HS-27A (cell line): ENCODE measurements around the gene P2RX6.

Experiments
- DNase-seq: peaks from one replicate; pipeline ENCODE4 v3.0.0-alpha.2; 2012; ENCODE audit warnings: low read depth, missing footprints

P2RX6 gene

GRCh38 chr22:20979940-20980453 is 35.0 kb upstream of the P2RX6 start:
- no peak for DNase-seq

DNA sequence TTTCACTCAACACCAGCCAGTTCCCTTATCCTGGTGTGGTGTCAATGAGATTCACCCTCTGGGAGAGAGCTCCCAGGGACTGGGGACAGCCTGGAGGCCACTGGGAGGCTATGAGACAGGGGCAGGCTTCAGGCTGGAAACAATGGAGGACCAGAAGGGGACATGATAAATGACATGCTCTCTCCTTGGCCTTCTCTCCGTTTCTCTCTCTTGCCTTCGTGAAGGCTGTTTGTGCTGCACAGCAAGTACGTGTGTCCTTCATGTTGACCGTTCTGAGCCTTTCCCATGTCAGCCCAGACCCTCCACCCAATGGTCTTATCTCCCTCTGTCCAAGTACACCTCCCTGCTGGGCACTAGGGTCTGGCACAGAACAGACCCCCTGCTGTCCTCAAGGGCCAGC is 34.4 kb upstream of the P2RX6 start:
- DNase-seq, result no peak

- DNase-seq, result no peak
Measured at GRCh38 chr22:20980938-20981722, 33.8 kb upstream of the P2RX6 start.

- peak; percentile 50 for DNase-seq
Measured at GRCh38 chr22:20981787-20982562, 33.0 kb upstream of the P2RX6 start, which contains the start of gene LZTR1. Gene LZTR1 (plus strand): TSS chr22:20982297. CDS start chr22:20982372, 75 bp downstream.

DNA sequence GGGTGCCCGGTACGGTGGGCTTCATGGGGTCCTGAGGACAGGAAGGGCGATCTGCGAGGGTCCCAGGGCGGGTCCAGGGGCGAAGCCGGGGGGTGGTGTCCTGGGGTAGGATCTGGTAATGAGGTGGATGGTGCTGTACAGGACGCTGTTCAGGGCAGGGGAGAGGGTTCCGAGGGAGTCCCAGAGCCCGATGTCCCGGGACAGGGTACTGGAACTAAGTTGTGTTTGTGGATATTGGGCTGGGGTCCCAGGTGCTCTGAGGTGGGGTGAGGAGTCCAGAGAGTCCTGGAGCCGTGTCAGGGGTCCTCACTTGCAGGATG is 32.4 kb upstream of the P2RX6 start:
- no peak for DNase-seq

DNA sequence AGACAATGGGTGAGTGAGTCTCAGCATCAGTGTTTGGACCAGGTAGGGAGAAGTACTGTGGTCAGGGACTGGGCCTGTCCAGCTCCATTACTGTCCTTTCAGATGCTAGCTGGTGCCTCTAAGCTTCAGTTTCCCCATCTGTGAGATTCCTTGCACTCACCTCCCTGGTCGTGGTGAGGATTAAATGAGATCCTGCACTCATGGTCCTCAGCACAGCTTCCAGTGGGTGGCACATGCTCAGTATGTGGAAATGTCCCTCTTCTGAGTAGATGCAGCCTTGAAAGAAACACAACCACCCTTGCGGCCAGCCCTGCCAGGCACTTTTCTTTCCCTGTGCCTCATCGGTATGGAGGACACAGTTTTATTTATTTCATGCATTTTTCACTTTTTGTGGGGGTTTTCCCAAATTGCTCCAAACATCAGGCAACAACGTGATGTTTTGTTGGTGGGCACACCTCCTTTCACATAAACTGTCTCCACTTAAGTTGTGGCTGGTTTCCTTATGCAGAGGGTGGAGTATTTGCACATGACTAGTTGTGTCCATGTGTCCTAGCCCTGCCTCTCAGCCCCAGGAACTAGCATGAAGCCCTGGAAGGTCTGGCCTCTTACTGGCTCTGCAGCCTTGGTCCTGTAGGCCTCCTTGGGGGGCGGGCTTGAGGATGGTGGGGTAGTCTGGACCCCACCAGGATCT is 31.7 kb upstream of the P2RX6 start:
- DNase-seq, result no peak

- no peak for DNase-seq
Measured at GRCh38 chr22:20985720-20986119, 29.2 kb upstream of the P2RX6 start.

GRCh38 chr22:20986365-20986764 is 28.6 kb upstream of the P2RX6 start:
- no peak for DNase-seq

DNA sequence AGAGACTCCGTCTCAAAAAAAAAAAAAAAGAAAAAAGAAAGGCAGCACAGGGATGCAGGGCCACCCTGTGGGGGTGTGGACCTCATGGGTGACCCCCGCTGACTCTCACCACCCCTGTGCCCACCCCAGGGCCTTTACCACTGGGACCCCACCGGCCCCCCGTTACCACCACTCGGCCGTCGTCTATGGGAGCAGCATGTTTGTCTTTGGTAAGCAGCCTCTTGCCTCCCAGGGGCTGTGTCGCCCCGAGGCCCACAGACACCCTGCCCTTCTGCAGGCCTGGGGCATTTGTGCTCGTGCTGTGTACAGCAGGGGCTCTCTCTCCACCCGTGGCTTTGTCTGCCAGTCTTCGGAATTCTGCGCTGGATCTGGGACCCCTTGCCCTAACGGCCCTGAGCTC is 27.6 kb upstream of the P2RX6 start:
- no peak for DNase-seq

GRCh38 chr22:20988573-20989322 is 26.2 kb upstream of the P2RX6 start:
- no peak for DNase-seq

GRCh38 chr22:20989323-20990138 is 25.4 kb upstream of the P2RX6 start:
- DNase-seq, result no peak

DNA sequence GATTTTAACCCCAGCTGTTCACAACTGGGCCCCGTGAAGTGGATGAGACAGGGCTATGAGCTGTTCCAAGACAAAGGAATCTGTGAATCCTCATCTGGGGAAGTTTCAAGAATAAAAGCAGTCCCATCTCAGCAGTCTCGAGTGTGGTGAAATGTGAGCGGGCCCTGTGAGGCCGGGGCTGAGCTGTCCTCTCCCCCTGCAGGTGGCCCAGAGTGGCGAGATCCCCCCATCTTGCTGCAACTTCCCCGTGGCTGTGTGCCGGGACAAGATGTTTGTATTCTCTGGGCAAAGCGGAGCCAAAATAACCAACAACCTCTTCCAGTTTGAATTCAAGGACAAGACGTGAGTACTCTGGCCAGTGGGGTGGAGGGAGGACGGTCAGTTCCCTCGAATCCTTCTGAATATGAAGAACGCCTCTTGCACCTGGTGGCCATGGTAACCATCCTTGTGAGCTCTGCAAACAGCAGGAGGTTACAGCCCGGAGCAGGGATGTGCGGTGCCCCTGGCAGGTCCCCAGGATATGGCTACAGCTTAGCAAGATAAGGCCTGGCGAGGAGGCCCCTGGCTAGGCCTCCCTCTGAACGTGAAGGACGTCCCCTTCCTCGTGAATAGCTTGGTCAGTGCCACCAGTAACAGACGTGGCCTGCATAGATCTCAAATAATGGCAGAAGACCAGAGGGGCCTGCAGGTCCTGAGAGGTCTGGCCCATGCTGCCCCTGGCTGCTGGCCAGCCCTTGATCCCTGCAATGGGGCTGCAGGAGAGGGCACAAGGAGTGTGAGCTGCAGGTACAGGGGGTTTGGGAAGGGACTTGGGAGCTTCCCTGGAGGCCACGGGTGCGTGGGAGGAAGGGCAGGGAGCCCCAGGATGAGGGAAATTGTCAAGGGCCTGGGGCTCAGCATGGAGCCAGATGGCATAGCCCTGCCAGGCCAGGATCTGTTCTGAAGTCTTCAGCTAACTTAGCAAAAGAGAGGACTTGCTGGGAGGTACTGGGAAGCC is 24.5 kb upstream of the P2RX6 start:
- no peak for DNase-seq

DNA sequence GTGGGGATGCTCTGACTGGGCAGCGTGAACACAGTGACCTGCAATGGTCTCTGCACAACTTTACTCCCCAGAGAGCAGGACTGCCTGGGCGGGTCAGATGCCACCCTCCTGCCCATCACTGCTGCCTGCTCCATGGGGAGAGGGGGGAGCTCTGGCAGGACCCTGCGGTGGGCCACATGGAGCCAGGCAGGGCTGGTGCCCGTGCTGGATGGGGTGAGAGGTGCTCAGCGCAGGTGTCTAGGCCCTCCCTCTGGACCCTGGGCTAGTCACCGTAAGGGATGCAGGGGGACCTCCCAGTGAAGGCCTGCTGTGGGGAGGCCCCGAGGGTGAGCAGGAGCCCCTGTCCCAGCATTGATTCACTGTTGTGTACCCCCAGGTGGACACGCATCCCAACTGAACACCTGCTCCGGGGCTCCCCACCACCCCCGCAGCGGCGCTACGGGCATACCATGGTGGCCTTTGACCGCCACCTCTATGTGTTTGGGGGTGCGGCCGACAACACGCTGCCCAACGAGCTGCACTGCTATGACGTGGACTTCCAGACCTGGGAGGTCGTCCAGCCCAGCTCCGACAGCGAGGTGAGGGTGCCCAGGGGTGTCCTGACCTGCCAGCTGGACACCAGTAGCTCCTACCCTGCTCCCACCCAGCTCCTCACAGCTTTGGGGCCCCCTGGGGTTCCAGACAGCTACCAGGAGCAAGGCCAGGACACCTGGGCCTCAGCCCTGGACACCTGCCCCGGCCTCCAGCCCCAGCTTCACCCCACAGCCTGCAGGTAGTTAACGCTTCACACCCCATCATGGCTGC is 23.5 kb upstream of the P2RX6 start:
- DNase-seq, result no peak

GRCh38 chr22:20992056-20992442 is 22.9 kb upstream of the P2RX6 start:
- no peak for DNase-seq

DNA sequence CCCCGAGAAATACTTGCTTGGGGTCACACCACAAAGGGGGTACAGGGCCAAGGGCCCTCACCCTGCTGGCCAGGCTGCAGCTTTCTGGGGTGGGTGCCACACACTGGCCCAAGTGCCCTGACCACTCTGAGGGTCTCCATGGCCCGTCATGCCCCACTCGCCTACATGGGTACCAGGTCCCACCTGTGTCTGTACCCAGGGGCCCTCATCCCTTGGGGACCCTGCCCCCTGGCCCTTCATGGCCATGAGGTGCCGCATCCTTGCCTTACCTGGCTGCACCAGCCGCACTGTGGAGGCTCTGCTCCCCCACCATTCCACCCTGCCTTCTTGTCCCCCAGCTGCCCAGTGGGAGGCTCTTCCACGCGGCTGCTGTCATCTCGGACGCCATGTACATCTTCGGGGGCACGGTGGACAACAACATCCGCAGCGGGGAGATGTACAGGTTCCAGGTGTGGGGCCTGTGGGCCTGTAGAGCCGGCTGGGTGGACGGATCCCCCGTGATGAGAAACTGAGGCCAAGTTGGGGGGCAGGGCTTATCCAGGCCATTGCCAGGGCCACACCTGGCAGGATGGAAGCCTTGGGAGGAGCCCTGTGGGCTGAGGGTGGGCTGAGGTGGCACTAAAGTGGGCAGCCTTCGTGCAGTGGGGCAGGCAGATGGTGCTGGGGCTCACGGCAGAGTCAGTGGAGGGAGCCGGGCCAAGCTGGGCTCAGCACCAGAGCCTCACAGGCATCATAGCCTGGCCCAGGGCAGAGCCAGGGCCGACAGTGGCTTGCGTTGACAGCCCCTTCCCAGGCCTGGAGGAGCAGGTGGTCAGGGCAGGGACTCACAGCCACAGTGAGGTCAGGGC is 22.3 kb upstream of the P2RX6 start:
- DNase-seq, result no peak

GRCh38 chr22:20993304-20994127 is 21.4 kb upstream of the P2RX6 start:
- no peak for DNase-seq
